GM06990 (cell line): Measurements from ENCODE around the gene EFCAB8.
A peak's percentile ranks its signal among the peaks of the same experiment; 100 is the strongest.

Experiments
- DNase-seq: peaks from one replicate; pipeline ENCODE4 v3.0.0-alpha.2; 2011; ENCODE audit not compliant: insufficient read length; ENCODE audit errors: extremely low read depth
- H3K27me3 ChIP-seq: replicated peaks from 2 replicates; pipeline ENCODE4 v1.6.0; 2011; ENCODE audit warnings: low read length; ENCODE audit not compliant: control insufficient read depth, insufficient read depth
- H3K36me3 ChIP-seq: 2 replicates; pipeline ENCODE4 v1.5.1; 2011; ENCODE audit warnings: low read length; ENCODE audit not compliant: control insufficient read depth, insufficient read depth
- H3K4me3 ChIP-seq: replicated peaks from 2 replicates; pipeline ENCODE4 v1.5.1; 2011; ENCODE audit warnings: low read depth, mild to moderate bottlenecking, control low read depth, low read length
- CTCF ChIP-seq: IDR thresholded peaks from 2 replicates; pipeline ENCODE4 v1.5.1; 2011; ENCODE audit warnings: low read length, control low read depth, mild to moderate bottlenecking, inconsistent platforms; ENCODE audit not compliant: insufficient read depth, poor library complexity, severe bottlenecking

The EFCAB8 gene

GRCh38 chr20:32858701-32859372, at the start of gene EFCAB8:
TSS of gene EFCAB8 (plus strand) at chr20:32858923. CDS start at chr20:32863793, 4,870 bp downstream.
- DNase-seq = no peak
- Histone ChIP-seq H3K36me3 (peaks cover 6% of the 10 kb centered on the region), H3K27me3 (no peaks in the 10 kb centered on the region), H3K4me3 (no peak within 1 kb of the TSS)
- TF ChIP-seq CTCF = no peak

GRCh38 chr20:32809907-32810306, 48.8 kb upstream of the EFCAB8 start:
- no peak for TF ChIP-seq CTCF
- Histone ChIP-seq H3K27me3 (no peaks in the 10 kb centered on the region; the same call in 1 of the 2 replicates), H3K36me3 (no peaks in the 10 kb centered on the region; the same call in 1 of the 2 replicates), H3K4me3 (no peak overlapping the region)
- no peak for DNase-seq

- TF ChIP-seq CTCF = no peak
- no peaks in the 10 kb centered on the region; the same call in 1 of the 2 replicates for H3K27me3 ChIP-seq
- H3K36me3 ChIP-seq = no peaks in the 10 kb centered on the region; the same call in 1 of the 2 replicates
- H3K4me3 ChIP-seq = no peak overlapping the region
- no peak for DNase-seq
Observed at GRCh38 chr20:32810941-32811340, 47.8 kb upstream of the EFCAB8 start.

GRCh38 chr20:32811886-32812285, 46.8 kb upstream of the EFCAB8 start:
- H3K4me3 ChIP-seq = no peak overlapping the region
- no peak for TF ChIP-seq CTCF
- no peaks in the 10 kb centered on the region; the same call in 1 of the 2 replicates for H3K27me3 ChIP-seq
- DNase-seq = no peak
- H3K36me3 ChIP-seq = no peaks in the 10 kb centered on the region; the same call in 1 of the 2 replicates

GRCh38 chr20:32819992-32820697, 38.6 kb upstream of the EFCAB8 start:
- peak overlapping the region; percentile 73 for H3K4me3 ChIP-seq
- no peaks in the 10 kb centered on the region; the same call in 1 of the 2 replicates for H3K36me3 ChIP-seq
- H3K27me3 ChIP-seq = no peaks in the 10 kb centered on the region
- DNase-seq = peak; percentile 87
- TF ChIP-seq CTCF = no peak
